K562 (cell line): ENCODE data around the gene SLFN14. TPM values are rescaled to one million over a fixed set of nuclear protein-coding genes. Genes with fewer than 3 reads are reported as not detected.
A peak's percentile ranks its signal among the peaks of the same experiment; 100 is the strongest.

Source experiments
- ETS2 ChIP-seq: IDR thresholded peaks from 2 replicates; pipeline ENCODE4 v1.6.1; 2016; ENCODE audit warnings: borderline replicate concordance, missing genetic modification characterization, mild to moderate bottlenecking, moderate library complexity, missing compliant biosample characterization; ENCODE audit not compliant: poor library complexity, severe bottlenecking
- FOSL1 ChIP-seq: fragments of 200-800 bp; sonication (Bioruptor generic); conservative IDR thresholded peaks from 2 replicates; pipeline ENCODE4 v1.6.1; 2016; ENCODE audit warnings: missing genetic modification characterization, missing compliant biosample characterization
- GABPB1 ChIP-seq: sonication (generic); formaldehyde crosslinking; IDR thresholded peaks from 2 replicates; pipeline ENCODE4 v1.8.0; 2022; ENCODE audit warnings: mild to moderate bottlenecking, missing genetic modification reagents
- GABPB2 ChIP-seq: fragments of 250-450 bp; sonication (Bioruptor Pico); conservative IDR thresholded peaks from 2 replicates; pipeline ENCODE4 v1.5.1; 2021; ENCODE audit warnings: mild to moderate bottlenecking
- HEY1 ChIP-seq: fragments of 250-450 bp; sonication (Bioruptor Pico); IDR thresholded peaks from 2 replicates; pipeline ENCODE4 v1.5.0; 2020; ENCODE audit warnings: mild to moderate bottlenecking, moderate library complexity, borderline replicate concordance
- LCOR ChIP-seq: sonication (generic); formaldehyde crosslinking; IDR thresholded peaks from 2 replicates; pipeline ENCODE4 v1.8.0; 2022; ENCODE audit warnings: mild to moderate bottlenecking, missing genetic modification reagents
- POLR3G ChIP-seq: IDR thresholded peaks from 2 replicates; pipeline ENCODE4 v1.6.1; 2011; ENCODE audit not compliant: insufficient read length, insufficient replicate concordance; ENCODE audit errors: extremely low read depth
- RFX1 ChIP-seq: fragments of 450-650 bp; IDR thresholded peaks from 2 replicates; pipeline ENCODE4 v1.6.1; 2016; ENCODE audit warnings: mild to moderate bottlenecking, moderate library complexity
- SAFB ChIP-seq: fragments of 200-400 bp; formaldehyde crosslinking; IDR thresholded peaks from 2 replicates; pipeline ENCODE4 v1.6.1; 2017; ENCODE audit warnings: low read depth, low read length, borderline replicate concordance
- SP1 ChIP-seq: sonication (generic); formaldehyde crosslinking; IDR thresholded peaks from 2 replicates; pipeline ENCODE4 v1.8.1; 2022; ENCODE audit warnings: mild to moderate bottlenecking, missing genetic modification reagents
- SRF ChIP-seq, 2 experiments: fragments of 250-450, 450-650 bp in 1 of 2; sonication (Bioruptor Pico) in 1 of 2; sonication (generic) in 1 of 2; formaldehyde crosslinking; IDR thresholded peaks; 2 replicates each; pipeline versions ENCODE4 v1.5.0 to v1.5.1; 2020 to 2022; ENCODE audit warnings: mild to moderate bottlenecking in 1 of 2, missing genetic modification reagents in 1 of 2
- ZBTB5 ChIP-seq: fragments of 450-650 bp; IDR thresholded peaks from 2 replicates; pipeline ENCODE4 v1.6.1; 2017; ENCODE audit warnings: antibody characterized with exemption
- ZNF212 ChIP-seq: fragments of 450-650 bp; formaldehyde crosslinking; IDR thresholded peaks from 2 replicates; pipeline ENCODE4 v1.4.0; 2020; ENCODE audit warnings: mild to moderate bottlenecking
- ZNF280B ChIP-seq: fragments of 250-450 bp; sonication (Bioruptor Pico); IDR thresholded peaks from 2 replicates; pipeline ENCODE4 v1.5.1; 2021; ENCODE audit warnings: mild to moderate bottlenecking
- ZNF324 ChIP-seq: fragments of 250-450 bp; sonication (Bioruptor Pico); IDR thresholded peaks from 2 replicates; pipeline ENCODE4 v1.4.0; 2020; ENCODE audit warnings: mild to moderate bottlenecking
- ZNF655 ChIP-seq: fragments of 250-450 bp; sonication (Bioruptor Pico); IDR thresholded peaks from 2 replicates; pipeline ENCODE4 v1.5.0; 2021
- polyA plus RNA-seq, 8 experiments: library from polyadenylated mRNA; depleted of rRNA in 4 of 8; stranded (reverse) in 5 of 8; unstranded in 3 of 8; fragments of >200 nt; fragmentation: Nextera tagmentation in 2 of 8; fragmentation: Illumina TruSeq in 1 of 8; extraction: Ambion mirVana in 2 of 8; extraction: Trizol in 1 of 8; gene quantifications; 2 replicates each; pipeline versions ENCODE4 v1.2.1 to v1.2.3, GENCODE V29; 2011 to 2014; ENCODE audit warnings: inconsistent platforms in 1 of 8, missing spikeins in 1 of 8
- total RNA-seq, 7 experiments: library from RNA; depleted of rRNA in 6 of 7; stranded (reverse); fragments of >200 nt in 6 of 7; fragmentation: Illumina TruSeq in 2 of 7; extraction: Trizol in 2 of 7; gene quantifications; 2 replicates each; pipeline versions ENCODE4 v1.2.1 to v1.2.3, GENCODE V29; 2011 to 2021; ENCODE audit warnings: low replicate concordance in 1 of 7
- TF ChIP-seq, protein P1 (sequence below): conservative IDR thresholded peaks from 2 replicates; pipeline ENCODE4 v1.6.1; 2011; ENCODE audit warnings: low read depth, mild to moderate bottlenecking, low read length; ENCODE audit not compliant: control insufficient read depth
- TF ChIP-seq, protein P2 (sequence below): fragments of 250-450 bp; sonication (Bioruptor Pico); IDR thresholded peaks from 2 replicates; pipeline ENCODE4 v1.9.0; 2021; ENCODE audit warnings: mild to moderate bottlenecking, inconsistent platforms

Gene SLFN14
- total and polyA plus RNA-seq, 9 of the 15 experiments (the other 6 are each of a cell fraction or from before 2014, with no cell fraction given) = 1.3 to 4.3 (median 3.1) TPM

DNA sequence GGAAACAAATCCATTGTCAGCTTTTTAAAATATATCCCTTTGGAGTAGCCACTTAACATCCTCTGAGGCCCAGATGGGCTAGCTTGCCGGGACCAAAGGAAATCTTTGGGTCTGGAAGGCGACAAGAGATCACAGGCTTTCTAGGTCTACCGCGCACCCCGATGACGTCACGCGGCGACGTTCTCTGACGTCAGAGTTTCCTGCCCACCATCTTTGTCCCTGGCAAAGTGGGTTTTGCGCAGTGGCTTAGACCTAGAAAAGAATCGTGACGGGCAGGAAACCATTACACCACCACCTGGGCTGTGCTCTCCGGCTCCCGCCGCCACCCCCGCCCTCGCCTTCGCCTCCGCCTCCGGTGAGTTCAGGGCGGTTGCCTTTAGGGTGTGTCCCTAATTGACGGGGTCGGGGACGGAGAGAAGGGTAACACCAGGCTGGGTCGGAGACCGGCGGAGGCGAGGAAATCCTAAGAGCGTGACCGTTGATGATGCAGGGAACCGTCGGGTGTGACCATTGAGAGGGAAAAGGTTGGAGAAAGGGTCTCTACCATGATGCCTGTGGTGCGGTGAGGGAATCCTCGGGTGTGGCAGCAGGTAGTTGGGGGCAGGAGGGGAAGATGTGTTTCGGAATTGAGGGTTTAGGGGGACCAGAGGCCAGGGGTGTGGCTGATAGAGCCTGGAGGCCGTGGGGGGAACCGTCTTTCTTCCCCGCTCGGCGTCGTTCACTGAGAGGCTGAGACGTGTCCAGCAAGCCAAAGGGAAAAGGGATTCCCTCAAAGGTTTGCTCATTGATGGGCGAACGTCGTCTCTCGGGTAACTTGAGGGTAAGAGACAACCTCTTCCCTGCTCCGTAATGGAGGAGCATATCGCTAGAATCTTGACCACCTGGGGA lies 26.7 kb upstream of the SLFN14 start, which contains the start of gene AP2B1 (continued):
- TF ChIP-seq SRF (CRISPR knock-in tag; IDR thresholded peaks at IDR 0.05) = peak in 1 of 2 experiments; percentile 65; a peak in 2 of 4 replicates
- TF ChIP-seq, protein P1, sequence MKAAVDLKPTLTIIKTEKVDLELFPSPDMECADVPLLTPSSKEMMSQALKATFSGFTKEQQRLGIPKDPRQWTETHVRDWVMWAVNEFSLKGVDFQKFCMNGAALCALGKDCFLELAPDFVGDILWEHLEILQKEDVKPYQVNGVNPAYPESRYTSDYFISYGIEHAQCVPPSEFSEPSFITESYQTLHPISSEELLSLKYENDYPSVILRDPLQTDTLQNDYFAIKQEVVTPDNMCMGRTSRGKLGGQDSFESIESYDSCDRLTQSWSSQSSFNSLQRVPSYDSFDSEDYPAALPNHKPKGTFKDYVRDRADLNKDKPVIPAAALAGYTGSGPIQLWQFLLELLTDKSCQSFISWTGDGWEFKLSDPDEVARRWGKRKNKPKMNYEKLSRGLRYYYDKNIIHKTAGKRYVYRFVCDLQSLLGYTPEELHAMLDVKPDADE = peak; percentile 90
- no peak for TF ChIP-seq ZNF655 (CRISPR knock-in tag)
- no peak for TF ChIP-seq ZNF280B (CRISPR knock-in tag)
- TF ChIP-seq SAFB = no peak
- TF ChIP-seq RFX1 = no peak
- TF ChIP-seq GABPB2 = no peak; the same call in 1 of the 2 replicates
- no peak for TF ChIP-seq ZBTB5
- peak; percentile 72; the same call in 1 of the 2 replicates for TF ChIP-seq SP1 (CRISPR knock-in tag)
- TF ChIP-seq, protein P2, sequence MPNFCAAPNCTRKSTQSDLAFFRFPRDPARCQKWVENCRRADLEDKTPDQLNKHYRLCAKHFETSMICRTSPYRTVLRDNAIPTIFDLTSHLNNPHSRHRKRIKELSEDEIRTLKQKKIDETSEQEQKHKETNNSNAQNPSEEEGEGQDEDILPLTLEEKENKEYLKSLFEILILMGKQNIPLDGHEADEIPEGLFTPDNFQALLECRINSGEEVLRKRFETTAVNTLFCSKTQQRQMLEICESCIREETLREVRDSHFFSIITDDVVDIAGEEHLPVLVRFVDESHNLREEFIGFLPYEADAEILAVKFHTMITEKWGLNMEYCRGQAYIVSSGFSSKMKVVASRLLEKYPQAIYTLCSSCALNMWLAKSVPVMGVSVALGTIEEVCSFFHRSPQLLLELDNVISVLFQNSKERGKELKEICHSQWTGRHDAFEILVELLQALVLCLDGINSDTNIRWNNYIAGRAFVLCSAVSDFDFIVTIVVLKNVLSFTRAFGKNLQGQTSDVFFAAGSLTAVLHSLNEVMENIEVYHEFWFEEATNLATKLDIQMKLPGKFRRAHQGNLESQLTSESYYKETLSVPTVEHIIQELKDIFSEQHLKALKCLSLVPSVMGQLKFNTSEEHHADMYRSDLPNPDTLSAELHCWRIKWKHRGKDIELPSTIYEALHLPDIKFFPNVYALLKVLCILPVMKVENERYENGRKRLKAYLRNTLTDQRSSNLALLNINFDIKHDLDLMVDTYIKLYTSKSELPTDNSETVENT (CRISPR knock-in tag) = no peak
- no peak for TF ChIP-seq ZNF324 (CRISPR knock-in tag)
- TF ChIP-seq ETS2 (tag) = no peak
- TF ChIP-seq LCOR (CRISPR knock-in tag) = no peak
- TF ChIP-seq GABPB1 (CRISPR knock-in tag) = peak; percentile 88
- peak; percentile 76 for TF ChIP-seq FOSL1 (tag)
- TF ChIP-seq ZNF212 = peak; percentile 72; the same call in 1 of the 2 replicates
- no peak for TF ChIP-seq POLR3G
- no peak for TF ChIP-seq HEY1 (CRISPR knock-in tag)
